Measurements from ENCODE around the gene DCTD. TPM values are rescaled to one million over a fixed set of nuclear protein-coding genes. Genes with fewer than 3 reads are reported as not detected.

The DCTD gene
- total RNA-seq, 1 experiment from 2014 or later = 100 TPM

GRCh38 chr4:182918791-182919302, 1.7 kb upstream of the DCTD start:
- H3K27me3 ChIP-seq (ENCODE audit: insufficient read depth, low read length) = no peaks in the 10 kb centered on the region
- H4K8ac ChIP-seq (replicated peaks; ENCODE audit: insufficient read length, low read depth, low read length) = no peak overlapping the region
- H2AK5ac ChIP-seq (ENCODE audit: insufficient read length, low read length) = no peak overlapping the region
- H3K27ac Mint-ChIP-seq = no peak overlapping the region
- no peak overlapping the region for H2AFZ ChIP-seq (ENCODE audit: low read length)
- no peaks in the 10 kb centered on the region for H3K79me1 ChIP-seq (ENCODE audit: insufficient read depth, low read depth, low read length, poor library complexity, severe bottlenecking)
- no peak for DNase-seq
- H2BK120ac ChIP-seq (ENCODE audit: low read depth, low read length, poor library complexity, severe bottlenecking) = no peak overlapping the region
- H3K79me2 ChIP-seq (ENCODE audit: insufficient read depth, low read length) = no peaks in the 10 kb centered on the region
- H2BK5ac ChIP-seq (ENCODE audit: insufficient read length, low read length) = no peak overlapping the region
- H3K9me3 ChIP-seq (ENCODE audit: control insufficient read depth, low read depth, low read length) = no peaks in the 10 kb centered on the region
- H3K9me3 Mint-ChIP-seq = no peaks in the 10 kb centered on the region
- no CpG with 5 or more reads among the region's 7 CpGs for WGBS (ENCODE audit: extremely low coverage, insufficient read length, low lambda C conversion rate)
- H3K4me2 ChIP-seq (ENCODE audit: insufficient read depth, insufficient read length, low read length) = no peak overlapping the region
- H3K56ac ChIP-seq (ENCODE audit: insufficient read length, low read depth, low read length) = no peak overlapping the region
- H2BK12ac ChIP-seq (ENCODE audit: insufficient read length, low read depth, low read length) = no peak overlapping the region
- H2BK15ac ChIP-seq (ENCODE audit: low read depth, low read length) = no peak overlapping the region
- H3K27ac ChIP-seq (ENCODE audit: insufficient read length, low read depth, low read length) = no peak overlapping the region
- H3K4me1 Mint-ChIP-seq = peaks cover 20 to 27% of the 10 kb centered on the region in 2 experiments
- no peak overlapping the region for H3K18ac ChIP-seq (ENCODE audit: insufficient read length, low read depth, low read length)
- H3K23ac ChIP-seq (ENCODE audit: insufficient read length, low read depth, low read length) = no peak overlapping the region
- TF ChIP-seq, protein P1, sequence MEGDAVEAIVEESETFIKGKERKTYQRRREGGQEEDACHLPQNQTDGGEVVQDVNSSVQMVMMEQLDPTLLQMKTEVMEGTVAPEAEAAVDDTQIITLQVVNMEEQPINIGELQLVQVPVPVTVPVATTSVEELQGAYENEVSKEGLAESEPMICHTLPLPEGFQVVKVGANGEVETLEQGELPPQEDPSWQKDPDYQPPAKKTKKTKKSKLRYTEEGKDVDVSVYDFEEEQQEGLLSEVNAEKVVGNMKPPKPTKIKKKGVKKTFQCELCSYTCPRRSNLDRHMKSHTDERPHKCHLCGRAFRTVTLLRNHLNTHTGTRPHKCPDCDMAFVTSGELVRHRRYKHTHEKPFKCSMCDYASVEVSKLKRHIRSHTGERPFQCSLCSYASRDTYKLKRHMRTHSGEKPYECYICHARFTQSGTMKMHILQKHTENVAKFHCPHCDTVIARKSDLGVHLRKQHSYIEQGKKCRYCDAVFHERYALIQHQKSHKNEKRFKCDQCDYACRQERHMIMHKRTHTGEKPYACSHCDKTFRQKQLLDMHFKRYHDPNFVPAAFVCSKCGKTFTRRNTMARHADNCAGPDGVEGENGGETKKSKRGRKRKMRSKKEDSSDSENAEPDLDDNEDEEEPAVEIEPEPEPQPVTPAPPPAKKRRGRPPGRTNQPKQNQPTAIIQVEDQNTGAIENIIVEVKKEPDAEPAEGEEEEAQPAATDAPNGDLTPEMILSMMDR (conservative IDR thresholded peaks at IDR 0.05) = no peak
- H4K20me1 ChIP-seq (ENCODE audit: control insufficient read depth, insufficient read depth, insufficient read length) = no peaks in the 10 kb centered on the region
- H3K4ac ChIP-seq (ENCODE audit: low read depth, low read length) = no peak overlapping the region
- H3K36me3 Mint-ChIP-seq (ENCODE audit: insufficient read depth in 1 of 3, low read depth in 3 of 3) = peaks cover 2 to 16% (median 16%) of the 10 kb centered on the region in 3 experiments; a peak in 5 of 7 replicates
- H3K23me2 ChIP-seq (ENCODE audit: insufficient read length, low read depth, low read length, poor library complexity, severe bottlenecking) = no peaks in the 10 kb centered on the region
- no peak overlapping the region for H2BK20ac ChIP-seq (ENCODE audit: low read depth, low read length, poor library complexity, severe bottlenecking)
- H4K5ac ChIP-seq (ENCODE audit: insufficient read length, low read depth, low read length) = no peak overlapping the region
- no peak overlapping the region for H3K14ac ChIP-seq (ENCODE audit: insufficient read depth, low read length)
- H3K9ac ChIP-seq (ENCODE audit: extremely low read depth, insufficient read length, low read length) = no peak overlapping the region
- no peaks in the 10 kb centered on the region for H3K4me1 ChIP-seq (ENCODE audit: insufficient read depth, low read length)
- H3K4me3 Mint-ChIP-seq = no peak overlapping the region
- H3T11ph ChIP-seq (ENCODE audit: low read length) = no peak overlapping the region
- no peak overlapping the region for H4K91ac ChIP-seq (ENCODE audit: insufficient read length, low read depth, low read length)
- peaks cover 9% of the 10 kb centered on the region for H3K27me3 Mint-ChIP-seq (ENCODE audit: low read depth)
